DOHH2 (cell line): Measurements from ENCODE around the gene SPOUT1.

Experiments used
- EZH2phosphoT487 ChIP-seq: fragments of 200-600 bp; sonication (generic); IDR thresholded peaks from 2 replicates; pipeline ENCODE4 v1.6.1; 2017; ENCODE audit warnings: borderline replicate concordance, mild to moderate bottlenecking, antibody characterized with exemption, low read length, moderate library complexity, mixed read lengths
- TF ChIP-seq, protein P1 (sequence below): fragments of 200-600 bp; sonication (generic); IDR thresholded peaks from one replicate; pipeline ENCODE4 v1.5.1; 2014; ENCODE audit warnings: antibody characterized with exemption, mild to moderate bottlenecking, low read depth, low read length; ENCODE audit not compliant: poor library complexity, severe bottlenecking

DNA sequence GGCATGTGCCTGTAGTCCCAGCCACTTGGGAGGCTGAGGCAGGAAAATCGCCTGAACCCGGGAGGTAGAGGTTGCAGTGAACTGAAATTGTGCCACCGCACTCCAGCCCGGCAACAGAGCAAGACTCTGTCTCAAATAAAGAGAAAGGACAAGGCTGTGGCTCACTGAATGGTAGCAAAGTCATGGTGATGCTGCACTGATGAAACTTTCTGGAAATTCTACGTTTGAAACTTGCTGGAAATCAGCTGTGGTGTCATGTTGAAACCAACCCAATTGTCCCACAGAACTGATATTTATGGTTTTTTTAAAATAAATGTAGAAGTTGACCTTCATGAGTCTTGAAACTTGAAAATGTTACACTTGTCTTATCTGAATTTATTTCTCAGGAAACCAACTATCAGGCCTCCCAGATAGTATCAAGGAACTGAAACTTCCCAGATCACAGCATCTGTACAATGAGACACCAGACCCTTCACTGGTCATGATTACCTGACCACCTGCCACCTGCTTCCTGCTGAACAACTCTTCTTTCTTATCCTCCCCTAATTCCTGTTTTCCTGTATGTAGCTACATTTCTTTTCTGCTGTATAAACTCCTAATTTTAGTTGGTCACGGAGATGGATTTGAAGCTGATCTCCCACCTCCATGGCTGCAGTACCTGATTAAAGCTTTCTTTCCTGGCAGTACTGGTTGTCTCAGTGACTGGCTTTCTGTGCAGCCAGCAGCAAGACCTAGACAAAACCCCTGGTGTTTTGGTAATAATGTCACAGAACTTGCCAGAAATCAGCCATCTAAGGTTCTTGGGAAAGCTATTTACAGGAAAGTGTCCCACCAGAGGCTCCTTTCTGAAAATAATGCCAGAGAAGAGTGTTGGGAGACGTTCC, 48.2 kb downstream of the SPOUT1 start:
- TF ChIP-seq, protein P1, sequence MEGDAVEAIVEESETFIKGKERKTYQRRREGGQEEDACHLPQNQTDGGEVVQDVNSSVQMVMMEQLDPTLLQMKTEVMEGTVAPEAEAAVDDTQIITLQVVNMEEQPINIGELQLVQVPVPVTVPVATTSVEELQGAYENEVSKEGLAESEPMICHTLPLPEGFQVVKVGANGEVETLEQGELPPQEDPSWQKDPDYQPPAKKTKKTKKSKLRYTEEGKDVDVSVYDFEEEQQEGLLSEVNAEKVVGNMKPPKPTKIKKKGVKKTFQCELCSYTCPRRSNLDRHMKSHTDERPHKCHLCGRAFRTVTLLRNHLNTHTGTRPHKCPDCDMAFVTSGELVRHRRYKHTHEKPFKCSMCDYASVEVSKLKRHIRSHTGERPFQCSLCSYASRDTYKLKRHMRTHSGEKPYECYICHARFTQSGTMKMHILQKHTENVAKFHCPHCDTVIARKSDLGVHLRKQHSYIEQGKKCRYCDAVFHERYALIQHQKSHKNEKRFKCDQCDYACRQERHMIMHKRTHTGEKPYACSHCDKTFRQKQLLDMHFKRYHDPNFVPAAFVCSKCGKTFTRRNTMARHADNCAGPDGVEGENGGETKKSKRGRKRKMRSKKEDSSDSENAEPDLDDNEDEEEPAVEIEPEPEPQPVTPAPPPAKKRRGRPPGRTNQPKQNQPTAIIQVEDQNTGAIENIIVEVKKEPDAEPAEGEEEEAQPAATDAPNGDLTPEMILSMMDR = no peak
- TF ChIP-seq EZH2phosphoT487 = no peak
